HG03575 (cell line): ENCODE data around the gene NDUFAF3.

Source experiments
- ATAC-seq: cut with Tn5 transposase; IDR thresholded peaks from one replicate; pipeline ENCODE4 v1.9.1; 2021; ENCODE audit not compliant: unreplicated experiment, insufficient number of reproducible peaks, low FRiP score; ENCODE audit errors: extremely low read depth

NDUFAF3 gene

GRCh38 chr3:49029563-49029884, 7.6 kb downstream of the NDUFAF3 start:
- no peak for ATAC-seq

- ATAC-seq, result no peak
Observed at GRCh38 chr3:49030321-49030720, 8.4 kb downstream of the NDUFAF3 start.

- ATAC-seq, result no peak
Observed at GRCh38 chr3:49032646-49033304, 10.9 kb downstream of the NDUFAF3 start.

- ATAC-seq, result no peak
Observed at GRCh38 chr3:49034650-49035049, 12.7 kb downstream of the NDUFAF3 start.

GRCh38 chr3:49035281-49035680, 13.4 kb downstream of the NDUFAF3 start:
- no peak for ATAC-seq

DNA sequence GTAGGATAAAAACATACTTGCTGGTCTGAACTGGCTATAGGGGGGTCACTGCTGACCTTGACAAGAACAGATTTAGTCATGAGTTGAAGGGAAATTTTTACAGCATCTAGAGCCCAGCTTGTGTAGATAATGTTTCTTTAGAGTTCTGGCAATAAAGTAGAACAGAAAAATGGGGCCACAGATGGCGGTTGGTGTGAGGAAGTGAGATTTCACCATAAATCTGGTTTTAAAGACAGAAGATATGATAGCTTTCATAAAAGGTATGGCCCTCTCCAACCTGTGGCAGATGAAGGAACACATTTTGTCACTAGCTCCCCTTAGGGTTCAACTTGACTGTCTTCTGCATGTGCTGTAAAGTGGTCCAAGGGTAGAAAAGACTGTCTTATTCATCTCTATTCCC, 31.6 kb downstream of the NDUFAF3 start:
- no peak for ATAC-seq

GRCh38 chr3:49054344-49054862, 32.5 kb downstream of the NDUFAF3 start:
- no peak for ATAC-seq

GRCh38 chr3:49057268-49057667, 35.3 kb downstream of the NDUFAF3 start:
- no peak for ATAC-seq

DNA sequence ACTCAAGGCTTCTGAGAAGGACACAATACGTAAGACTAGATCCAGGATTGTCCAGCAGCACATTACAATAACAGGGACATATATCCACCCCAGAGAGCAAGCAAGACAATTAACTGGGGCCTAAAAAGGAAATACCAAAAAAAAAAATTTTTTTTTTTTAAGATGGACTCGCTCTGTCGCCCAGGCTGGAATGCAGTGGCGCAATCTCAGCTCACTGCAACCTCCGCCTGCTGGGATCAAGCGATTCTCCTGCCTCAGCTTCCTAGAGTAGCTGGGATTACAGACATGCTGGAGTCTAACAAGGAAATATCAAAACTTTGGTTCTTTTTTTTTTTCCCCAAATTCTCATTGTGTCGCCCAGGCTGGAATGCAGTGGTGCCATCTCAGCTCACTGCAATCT, 36.1 kb downstream of the NDUFAF3 start:
- ATAC-seq, result no peak
